Fibroblast of lung (primary cell): ENCODE results near the gene RAB36.

Experiments used
- EZH2 ChIP-seq: IDR thresholded peaks from 2 replicates; pipeline ENCODE4 v1.5.1; 2012; ENCODE audit warnings: low read length, control low read depth, mild to moderate bottlenecking; ENCODE audit errors: missing control alignments
- TF ChIP-seq, protein P1 (sequence below), 2 donors: IDR thresholded peaks in 1 of 2; conservative IDR thresholded peaks in 1 of 2; 1 replicate in 1 of 2; 2 replicates in 1 of 2; pipeline ENCODE4 v1.5.1; 2011 to 2012; ENCODE audit warnings: low read length in 2 of 2, control low read depth in 1 of 2, inconsistent platforms in 1 of 2, low read depth in 1 of 2, mild to moderate bottlenecking in 1 of 2

DNA sequence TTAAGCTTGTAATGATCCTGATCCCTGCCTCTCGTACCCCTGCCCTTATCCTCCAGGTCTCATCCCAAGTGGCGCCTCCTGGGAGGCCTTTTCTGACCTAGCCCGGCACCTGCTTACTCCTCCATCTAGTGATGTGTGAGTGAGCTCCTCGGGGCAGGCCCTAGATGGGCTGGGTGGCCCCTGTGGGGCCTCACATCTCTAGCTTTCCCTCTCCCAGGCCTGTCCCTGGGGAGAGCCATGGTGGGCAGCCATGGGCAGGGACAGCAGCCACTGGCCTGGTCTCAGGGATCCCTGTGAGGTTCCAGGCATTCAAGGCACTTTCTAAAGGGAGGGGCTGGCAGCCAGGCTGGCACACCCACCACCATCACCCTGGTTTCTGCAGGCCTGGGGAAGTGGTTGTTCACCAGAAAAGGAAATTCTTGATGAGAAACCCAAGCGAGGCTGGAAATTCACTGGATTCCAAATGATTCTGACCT lies 47.0 kb upstream of the RAB36 start:
- TF ChIP-seq, protein P1, sequence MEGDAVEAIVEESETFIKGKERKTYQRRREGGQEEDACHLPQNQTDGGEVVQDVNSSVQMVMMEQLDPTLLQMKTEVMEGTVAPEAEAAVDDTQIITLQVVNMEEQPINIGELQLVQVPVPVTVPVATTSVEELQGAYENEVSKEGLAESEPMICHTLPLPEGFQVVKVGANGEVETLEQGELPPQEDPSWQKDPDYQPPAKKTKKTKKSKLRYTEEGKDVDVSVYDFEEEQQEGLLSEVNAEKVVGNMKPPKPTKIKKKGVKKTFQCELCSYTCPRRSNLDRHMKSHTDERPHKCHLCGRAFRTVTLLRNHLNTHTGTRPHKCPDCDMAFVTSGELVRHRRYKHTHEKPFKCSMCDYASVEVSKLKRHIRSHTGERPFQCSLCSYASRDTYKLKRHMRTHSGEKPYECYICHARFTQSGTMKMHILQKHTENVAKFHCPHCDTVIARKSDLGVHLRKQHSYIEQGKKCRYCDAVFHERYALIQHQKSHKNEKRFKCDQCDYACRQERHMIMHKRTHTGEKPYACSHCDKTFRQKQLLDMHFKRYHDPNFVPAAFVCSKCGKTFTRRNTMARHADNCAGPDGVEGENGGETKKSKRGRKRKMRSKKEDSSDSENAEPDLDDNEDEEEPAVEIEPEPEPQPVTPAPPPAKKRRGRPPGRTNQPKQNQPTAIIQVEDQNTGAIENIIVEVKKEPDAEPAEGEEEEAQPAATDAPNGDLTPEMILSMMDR (conservative IDR thresholded peaks at IDR 0.05 in 1 of 2, IDR thresholded peaks at IDR 0.05 in 1 of 2; ENCODE audit: low read depth in 1 of 2, low read length in 2 of 2), result no peak
- no peak for TF ChIP-seq EZH2
